Esophagus muscularis mucosa (tissue), 4 donors: ENCODE data around the gene SLC25A13. TPM values are rescaled to one million over a fixed set of nuclear protein-coding genes. Genes with fewer than 3 reads are reported as not detected.
"Not testable (repeated sequence)": the region's sequence is repeated elsewhere in the genome, so short reads cannot be mapped to it uniquely, and the experiment has no call there.

ENCODE experiments used
- DNase-seq: peaks from one replicate; pipeline ENCODE4 v3.0.0-alpha.2; 2017; ENCODE audit errors: extremely low spot score
- H3K27ac ChIP-seq, 4 donors: fragments of 200-600 bp; sonication (generic); replicated peaks in 1 of 4; 1 replicate in 3 of 4; 2 replicates in 1 of 4; pipeline ENCODE4 v1.5.1; 2016 to 2019; ENCODE audit warnings: mild to moderate bottlenecking in 1 of 4
- H3K27me3 ChIP-seq, 4 donors: fragments of 200-600 bp; sonication (generic); one replicate each; pipeline versions ENCODE4 v1.5.1 to v1.6.0; 2016 to 2019
- H3K36me3 ChIP-seq, 4 donors: fragments of 200-600 bp; sonication (generic); one replicate each; pipeline ENCODE4 v1.5.1; 2016 to 2019
- H3K4me1 ChIP-seq, 4 donors: fragments of 200-600 bp; sonication (generic); one replicate each; pipeline ENCODE4 v1.5.1; 2016 to 2019
- H3K4me3 ChIP-seq, 4 donors: fragments of 200-600 bp; sonication (generic); 1 replicate in 2 of 4; 2 replicates in 2 of 4; pipeline ENCODE4 v1.5.1; 2016 to 2019; ENCODE audit warnings: mild to moderate bottlenecking in 4 of 4, moderate library complexity in 1 of 4
- H3K9me3 ChIP-seq, 4 donors: fragments of 200-600 bp; sonication (generic); 1 replicate in 3 of 4; 2 replicates in 1 of 4; pipeline ENCODE4 v1.5.1; 2016 to 2019
- CTCF ChIP-seq, 3 experiments: fragments of 200-600 bp in 2 of 3; fragments of 450-650 bp in 1 of 3; sonication (generic) in 2 of 3; IDR thresholded peaks; one replicate each; pipeline ENCODE4 v1.5.1; 2017 to 2019; ENCODE audit warnings: antibody characterized with exemption in 3 of 3, mild to moderate bottlenecking in 2 of 3, moderate library complexity in 1 of 3
- EP300 ChIP-seq: sonication (generic); formaldehyde crosslinking; IDR thresholded peaks from one replicate; pipeline ENCODE4 v1.6.1; 2017; ENCODE audit warnings: antibody characterized with exemption
- POLR2A ChIP-seq: fragments of 450-650 bp; IDR thresholded peaks from one replicate; pipeline ENCODE4 v1.6.1; 2017; ENCODE audit warnings: antibody characterized with exemption, moderate library complexity, mild to moderate bottlenecking, low read depth
- POLR2AphosphoS5 ChIP-seq, 2 donors: sonication (generic); formaldehyde crosslinking; IDR thresholded peaks; one replicate each; pipeline ENCODE4 v1.6.1; 2017; ENCODE audit warnings: antibody characterized with exemption in 2 of 2
- WGBS: methylation state at CpG from one replicate; pipeline ENCODE4 v1.1.5; 2018; 5-methylcytosine and 5-hydroxymethylcytosine counted together
- intact Hi-C: fragments of 100-400 bp; cut with DNase I; formaldehyde crosslinking; loops from one replicate; pipeline ENCODE4 v1.15.1; 2023
- total RNA-seq, 4 donors: library from RNA; depleted of rRNA; stranded (reverse); fragments of >200 nt; gene quantifications; one replicate each; pipeline versions ENCODE4 v1.1.0 to v1.2.1, GENCODE V29; 2016

Gene SLC25A13
- total RNA-seq, 4 donors from 2014 or later = 8.6 to 17.4 (median 14.4) TPM

GRCh38 chr7:96327429-96327828, 5.5 kb upstream of the SLC25A13 start:
- H3K27me3 ChIP-seq = no peaks in the 10 kb centered on the region
- TF ChIP-seq POLR2A = no peak
- TF ChIP-seq CTCF (IDR thresholded peaks at IDR 0.05) = no peak
- no peak for TF ChIP-seq EP300
- no peak for TF ChIP-seq POLR2AphosphoS5 (IDR thresholded peaks at IDR 0.05)
- DNase-seq = peak; percentile 31
- peaks cover 0 to 5% (median 2%) of the 10 kb centered on the region in 4 donors for H3K4me1 ChIP-seq
- no peaks in the 10 kb centered on the region for H3K9me3 ChIP-seq
- H3K36me3 ChIP-seq = no peaks in the 10 kb centered on the region
- no peak overlapping the region for H3K27ac ChIP-seq
- intact Hi-C loops = no loop called here
- WGBS = 56% methylated on average over 3 of the region's 3 CpGs
- H3K4me3 ChIP-seq = no peak overlapping the region

- 91% methylated on average over 2 of the region's 2 CpGs for whole genome bisulfite sequencing
- H3K4me3 ChIP-seq, intact Hi-C loops, H3K27me3 ChIP-seq, H3K36me3 ChIP-seq, H3K9me3 ChIP-seq, H3K4me1 ChIP-seq, H3K27ac ChIP-seq, DNase-seq: not testable (repeated sequence)
Measured at GRCh38 chr7:96326752-96327151, 4.9 kb upstream of the SLC25A13 start.

- H3K4me1 ChIP-seq = peaks cover 25 to 37% (median 32%) of the 10 kb centered on the region in 4 donors
- H3K27ac ChIP-seq = peak overlapping the region in 2 of 4 donors; percentile 94 to 97
- H3K36me3 ChIP-seq = no peaks in the 10 kb centered on the region
- no peak for DNase-seq
- no peak overlapping the region for H3K4me3 ChIP-seq
- TF ChIP-seq POLR2A = no peak
- TF ChIP-seq POLR2AphosphoS5 (IDR thresholded peaks at IDR 0.05) = no peak
- TF ChIP-seq EP300 = no peak
- no peak for TF ChIP-seq CTCF (IDR thresholded peaks at IDR 0.05)
- H3K27me3 ChIP-seq = no peaks in the 10 kb centered on the region
- WGBS = 96% methylated on average over 7 of the region's 7 CpGs
- H3K9me3 ChIP-seq = no peaks in the 10 kb centered on the region
- intact Hi-C loops = loop anchor here (5.0 kb wide), 1 partner anchor 86 kb away; no protein-coding TSS in a partner anchor
Measured at GRCh38 chr7:96322847-96323461, 1.1 kb upstream of the SLC25A13 start.

- Histone ChIP-seq H3K27me3 (no peaks in the 10 kb centered on the region), H3K27ac (peak overlapping the region; percentile 89 to 97 (median 94)), H3K4me1 (peaks cover 25 to 38% (median 32%) of the 10 kb centered on the region in 4 donors), H3K4me3 (peak overlapping the region; percentile 76 to 92 (median 76)), H3K9me3 (no peaks in the 10 kb centered on the region), H3K36me3 (no peaks in the 10 kb centered on the region)
- intact Hi-C loops = loop anchor here (5.0 kb wide), 1 partner anchor 85 kb away; no protein-coding TSS in a partner anchor
- no peak for DNase-seq
- WGBS = 38% methylated on average over 8 of the region's 9 CpGs
- no peak for TF ChIP-seq EP300
- no peak for TF ChIP-seq POLR2A
- no peak for TF ChIP-seq POLR2AphosphoS5 (IDR thresholded peaks at IDR 0.05)
- TF ChIP-seq CTCF (IDR thresholded peaks at IDR 0.05) = no peak
Measured at GRCh38 chr7:96322373-96322695, 436 bp upstream of the SLC25A13 start.

- 0% methylated on average over 16 of the region's 22 CpGs for WGBS
- TF ChIP-seq POLR2AphosphoS5 (IDR thresholded peaks at IDR 0.05) (peak; percentile 12 to 67), EP300 (no peak)
- DNase-seq = peak; percentile 96
- peak overlapping the region; percentile 89 to 97 (median 94) for H3K27ac ChIP-seq
- H3K36me3 ChIP-seq = no peaks in the 10 kb centered on the region
- intact Hi-C loops = loop anchor here (5.0 kb wide), 1 partner anchor 84 kb away; no protein-coding TSS in a partner anchor
- peaks cover 25 to 38% (median 32%) of the 10 kb centered on the region in 4 donors for H3K4me1 ChIP-seq
- H3K27me3 ChIP-seq = no peaks in the 10 kb centered on the region
- no peaks in the 10 kb centered on the region for H3K9me3 ChIP-seq
- H3K4me3 ChIP-seq = peak overlapping the region; percentile 76 to 92 (median 76)
Measured at GRCh38 chr7:96321031-96321657, 754 bp downstream of the SLC25A13 start.
